NCI-H345 treated with DMSO at 0.1 percent for 48 hours (cell line): Measurements from ENCODE around the gene PSG4.
"Not testable (repeated sequence)": the region's sequence is repeated elsewhere in the genome, so short reads cannot be mapped to it uniquely, and the experiment has no call there.

Experiments
- DNase-seq: peaks from one replicate; lab custom pipeline; 2025; ENCODE audit not compliant: unreplicated experiment; lab: John Stamatoyannopoulos, UW

PSG4 gene

DNA sequence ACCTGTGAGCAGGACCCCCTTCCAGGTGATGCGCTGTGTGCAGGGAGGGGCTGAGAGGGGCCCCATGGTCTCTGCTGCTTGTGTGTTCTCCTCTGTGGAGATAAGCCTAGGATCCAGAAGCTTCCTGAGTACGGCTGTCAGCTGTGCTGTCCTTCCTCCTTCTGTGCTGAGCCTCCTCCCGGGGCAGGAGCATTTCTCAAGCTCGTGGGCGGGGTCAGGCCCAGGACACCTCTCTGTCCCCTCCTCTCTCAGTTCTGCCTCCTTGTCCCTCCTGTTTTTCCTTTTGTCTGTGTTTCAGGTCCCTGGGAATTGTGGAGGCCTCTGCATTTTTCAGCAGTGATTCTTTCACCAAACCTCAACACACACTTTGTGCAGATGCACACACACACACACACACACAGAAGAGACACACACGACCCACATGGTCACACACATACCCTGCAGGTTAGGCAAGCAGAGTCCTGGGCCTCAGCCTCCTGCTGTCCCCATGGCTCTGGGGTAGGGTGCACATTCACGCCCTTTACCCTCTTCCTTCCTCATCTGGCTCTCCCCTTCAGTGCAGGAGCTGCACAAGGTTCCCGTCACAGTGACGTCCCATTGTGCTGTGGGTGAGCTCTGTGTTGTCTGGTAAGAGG is at the start of gene PSG4:
Gene PSG4 (minus strand): TSS at position 168 of the 635 bp plus-strand sequence. CDS start 102 bp downstream, at position 66.
- not testable (repeated sequence) for DNase-seq

DNA sequence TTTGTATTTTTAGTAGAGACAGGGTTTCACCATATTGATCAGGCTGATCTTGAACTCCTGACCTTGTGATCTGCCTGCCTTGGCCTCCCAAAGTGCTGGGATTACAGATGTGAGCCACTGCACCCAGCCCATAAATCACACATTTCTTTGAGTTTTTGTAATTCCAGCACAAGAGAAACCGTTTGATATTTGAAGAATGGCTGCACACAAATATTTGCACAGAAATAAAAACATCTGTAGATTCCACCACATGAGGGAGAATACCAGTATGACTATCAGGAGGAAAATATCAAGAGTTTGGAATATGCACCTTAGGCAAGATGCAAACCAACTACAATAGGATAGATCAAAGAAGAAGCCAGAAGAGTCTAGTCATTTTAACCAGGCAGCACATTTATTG is 46.0 kb upstream of the PSG4 start:
- DNase-seq: not testable (repeated sequence)

DNA sequence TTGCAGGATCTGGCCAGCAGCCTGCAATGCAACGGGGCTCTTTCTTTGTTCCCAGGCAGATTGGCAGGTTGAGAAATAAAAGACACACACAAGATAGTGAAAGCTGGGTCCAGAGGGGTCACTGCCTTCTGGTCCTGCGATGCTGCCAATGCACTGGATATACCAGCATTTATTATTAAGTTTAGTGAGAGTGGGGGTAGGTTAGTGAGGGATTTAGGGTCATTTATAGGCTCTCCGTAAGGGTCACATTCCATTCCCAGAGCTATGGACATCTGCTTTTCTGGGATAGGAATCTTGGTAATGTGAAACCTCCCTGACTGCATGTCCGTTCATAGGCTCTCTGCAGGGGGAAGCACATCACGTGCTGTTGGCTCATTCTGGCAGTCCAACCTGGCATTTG is 44.9 kb upstream of the PSG4 start:
- not testable (repeated sequence) for DNase-seq

DNA sequence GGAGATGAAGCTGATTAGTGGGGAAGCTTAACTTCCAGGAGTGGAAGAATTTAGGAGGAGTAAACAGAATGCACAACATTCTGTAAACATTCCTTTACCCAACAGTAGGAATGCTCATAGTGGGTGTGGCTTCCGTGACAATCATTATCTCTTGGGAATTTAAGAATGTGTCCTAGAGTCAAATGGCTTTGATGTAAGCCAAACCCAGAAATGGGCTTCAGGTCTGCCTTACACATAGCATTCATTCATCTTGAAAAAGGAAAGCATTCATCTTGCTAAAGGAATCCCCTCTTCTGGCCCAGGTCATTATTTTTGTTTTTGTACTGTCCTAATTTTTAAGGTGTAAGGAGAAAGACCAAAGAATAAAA is 43.2 kb upstream of the PSG4 start:
- not testable (repeated sequence) for DNase-seq

DNA sequence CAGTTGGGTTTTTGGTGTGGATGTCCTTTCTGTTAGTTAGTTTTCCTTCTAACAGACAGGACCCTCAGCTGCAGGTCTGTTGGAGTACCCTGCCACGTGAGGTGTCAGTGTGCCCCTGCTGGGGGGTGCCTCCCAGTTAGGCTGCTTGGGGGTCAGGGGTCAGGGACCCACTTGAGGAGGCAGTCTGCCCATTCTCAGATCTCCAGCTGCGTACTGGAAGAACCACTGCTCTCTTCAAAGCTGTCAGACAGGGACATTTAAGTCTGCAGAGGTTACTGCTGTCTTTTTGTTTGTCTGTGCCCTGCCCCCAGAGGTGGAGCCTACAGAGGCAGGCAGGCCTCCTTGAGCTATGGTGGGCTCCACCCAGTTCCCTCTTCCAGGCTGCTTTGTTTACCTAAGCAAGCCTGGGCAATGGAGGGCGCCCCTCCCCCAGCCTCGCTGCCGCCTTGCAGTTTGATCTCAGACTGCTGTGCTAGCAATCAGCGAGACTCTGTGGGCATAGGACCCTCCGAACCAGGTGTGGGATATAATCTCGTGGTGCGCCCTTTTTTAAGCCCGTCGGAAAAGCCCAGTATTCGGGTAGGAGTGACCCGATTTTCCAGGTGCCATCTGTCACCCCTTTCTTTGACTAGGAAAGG is 41.9 kb upstream of the PSG4 start:
- DNase-seq: not testable (repeated sequence)

DNA sequence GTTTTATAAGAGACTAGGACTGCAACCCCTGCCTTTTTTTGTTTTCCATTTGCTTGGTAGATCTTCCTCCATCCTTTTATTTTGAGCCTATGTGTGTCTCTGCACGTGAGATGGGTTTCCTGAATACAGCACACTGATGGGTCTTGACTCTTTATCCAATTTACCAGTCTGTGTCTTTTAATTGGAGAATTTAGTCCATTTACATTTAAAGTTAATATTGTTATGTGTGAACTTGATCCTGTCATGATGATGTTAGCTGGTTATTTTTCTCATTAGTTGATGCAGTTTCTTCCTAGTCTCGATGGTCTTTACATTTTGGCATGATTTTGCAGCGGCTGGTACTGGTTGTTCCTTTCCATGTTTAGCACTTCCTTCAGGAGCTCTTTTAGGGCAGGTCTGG is 40.4 kb upstream of the PSG4 start:
- DNase-seq: not testable (repeated sequence)

DNA sequence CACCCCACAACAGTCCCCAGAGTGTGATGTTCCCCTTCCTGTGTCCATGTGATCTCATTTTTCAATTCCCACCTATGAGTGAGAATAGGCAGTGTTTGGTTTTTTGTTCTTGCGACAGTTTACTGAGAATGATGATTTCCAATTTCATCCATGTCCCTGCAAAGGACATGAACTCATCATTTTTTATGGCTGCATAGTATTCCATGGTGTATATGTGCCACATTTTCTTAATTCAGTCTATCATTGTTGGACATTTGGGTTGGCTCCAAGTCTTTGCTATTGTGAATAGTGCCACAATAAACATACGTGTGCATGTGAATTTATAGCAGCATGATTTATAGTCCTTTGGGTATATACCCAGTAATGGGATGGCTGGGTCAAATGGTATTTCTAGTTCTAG is 36.8 kb upstream of the PSG4 start:
- not testable (repeated sequence) for DNase-seq

DNA sequence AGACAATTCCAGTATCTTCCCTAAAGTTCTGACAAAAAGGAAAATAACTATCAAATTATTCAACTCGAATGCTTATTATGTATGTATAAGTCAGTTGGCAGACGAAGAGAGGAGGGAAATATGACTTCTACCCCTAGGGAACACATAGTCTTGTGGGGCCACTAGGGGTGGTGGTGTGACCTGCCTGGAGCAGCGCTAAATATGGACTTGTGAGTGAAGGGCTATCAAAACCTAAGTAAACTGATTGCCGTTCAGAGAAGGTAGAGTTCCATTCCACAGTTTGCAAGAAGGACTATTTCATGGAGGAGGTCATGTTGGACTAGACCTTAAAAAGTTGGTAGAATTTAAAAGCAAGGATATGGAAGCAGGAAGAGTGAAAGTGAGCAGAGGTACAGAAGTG is 32.8 kb upstream of the PSG4 start:
- not testable (repeated sequence) for DNase-seq

DNA sequence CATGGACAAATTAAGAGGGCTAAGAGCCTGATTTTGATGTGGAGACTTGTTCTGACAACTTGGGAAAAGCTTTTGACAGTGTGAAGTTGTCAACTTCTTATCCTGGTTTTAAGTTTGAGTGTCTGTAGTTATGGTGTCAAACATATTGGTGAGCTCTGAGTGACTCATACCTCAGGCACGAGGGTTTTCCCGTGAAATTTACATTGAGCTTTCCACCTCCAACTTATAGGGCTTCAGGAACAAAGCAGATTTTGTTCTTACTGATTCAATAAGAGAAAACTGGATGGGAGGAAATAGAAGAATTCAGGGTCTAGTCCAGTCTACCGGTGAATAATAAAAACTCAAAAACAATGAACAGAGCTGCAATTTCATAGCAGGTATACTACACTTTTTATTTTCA is 30.2 kb upstream of the PSG4 start:
- DNase-seq: not testable (repeated sequence)

DNA sequence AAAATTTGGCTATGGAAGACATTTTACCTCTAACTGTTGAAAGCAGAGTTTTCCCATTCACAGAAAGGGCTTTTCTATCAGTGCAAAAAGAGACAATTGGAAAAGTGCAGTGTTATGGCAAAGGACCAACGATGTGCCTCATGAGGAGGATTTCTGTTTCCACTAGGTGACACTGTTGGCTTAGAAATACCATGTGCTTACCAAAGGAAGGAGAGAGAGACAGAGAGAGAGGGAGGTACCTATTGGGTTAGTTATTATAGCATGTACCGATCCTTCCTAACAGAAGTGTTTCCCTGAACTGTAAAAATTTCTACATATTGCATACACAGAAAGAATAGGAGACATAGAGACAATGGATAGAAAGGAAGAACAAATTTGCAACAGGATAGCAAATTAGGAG is 23.9 kb upstream of the PSG4 start:
- no peak for DNase-seq

DNA sequence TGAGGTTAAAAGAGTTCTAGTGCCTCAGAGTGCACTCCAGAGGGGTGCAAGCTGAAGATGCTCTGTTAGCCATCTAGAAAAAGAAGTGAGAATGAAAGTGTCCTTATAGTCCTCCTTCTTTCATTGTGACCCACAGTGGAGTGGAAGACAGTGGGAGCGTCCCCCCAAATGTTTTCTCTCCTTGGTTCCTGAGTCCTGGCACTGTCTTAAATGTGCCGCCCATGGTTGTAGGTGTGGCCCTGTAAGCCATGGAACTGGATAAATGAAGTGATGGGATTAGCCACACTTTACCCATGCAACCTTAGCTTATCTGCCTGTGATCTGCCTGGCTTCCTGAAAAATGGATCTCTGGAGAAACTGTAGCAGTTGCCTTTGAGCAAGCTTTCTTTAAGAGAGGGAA is 23.3 kb upstream of the PSG4 start:
- not testable (repeated sequence) for DNase-seq

DNA sequence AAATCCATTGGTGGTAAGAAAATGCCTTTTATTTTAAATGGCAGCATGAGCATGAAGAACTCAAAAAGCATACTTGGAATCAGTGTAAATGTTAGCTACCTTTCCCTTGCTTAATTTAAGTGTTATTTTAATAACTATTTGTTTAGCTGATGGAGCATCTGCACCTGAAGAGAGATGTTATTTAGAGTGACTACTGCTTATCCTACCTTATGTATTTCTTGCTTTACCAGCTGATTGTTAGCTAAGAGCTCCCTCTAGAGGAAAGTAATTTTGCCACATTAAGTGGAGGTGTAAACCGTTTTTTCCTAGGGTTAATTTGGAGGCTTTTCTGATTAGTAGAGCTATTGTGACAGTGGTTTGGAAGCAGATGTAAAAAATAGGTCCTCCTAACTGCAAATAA is 21.5 kb upstream of the PSG4 start:
- not testable (repeated sequence) for DNase-seq

DNA sequence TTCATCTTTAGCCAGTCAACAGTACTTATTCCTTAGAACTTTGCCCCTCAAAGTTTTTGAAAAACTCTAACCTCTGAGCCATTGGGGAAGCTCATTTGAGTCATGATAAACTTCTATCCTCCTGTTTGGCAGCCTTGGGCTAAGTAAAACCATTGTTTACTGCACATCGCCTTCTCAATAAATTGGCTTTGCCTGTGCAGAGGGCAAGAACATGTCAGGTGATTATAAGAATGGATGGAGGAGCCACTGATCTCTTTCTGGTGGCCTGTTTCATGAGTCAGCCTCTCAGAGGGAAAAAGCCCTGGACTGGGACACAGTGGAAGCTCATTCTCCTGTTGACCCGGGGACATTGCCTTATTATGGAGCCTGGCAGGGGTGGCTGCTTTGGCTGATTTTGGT is 19.4 kb upstream of the PSG4 start:
- no peak for DNase-seq

DNA sequence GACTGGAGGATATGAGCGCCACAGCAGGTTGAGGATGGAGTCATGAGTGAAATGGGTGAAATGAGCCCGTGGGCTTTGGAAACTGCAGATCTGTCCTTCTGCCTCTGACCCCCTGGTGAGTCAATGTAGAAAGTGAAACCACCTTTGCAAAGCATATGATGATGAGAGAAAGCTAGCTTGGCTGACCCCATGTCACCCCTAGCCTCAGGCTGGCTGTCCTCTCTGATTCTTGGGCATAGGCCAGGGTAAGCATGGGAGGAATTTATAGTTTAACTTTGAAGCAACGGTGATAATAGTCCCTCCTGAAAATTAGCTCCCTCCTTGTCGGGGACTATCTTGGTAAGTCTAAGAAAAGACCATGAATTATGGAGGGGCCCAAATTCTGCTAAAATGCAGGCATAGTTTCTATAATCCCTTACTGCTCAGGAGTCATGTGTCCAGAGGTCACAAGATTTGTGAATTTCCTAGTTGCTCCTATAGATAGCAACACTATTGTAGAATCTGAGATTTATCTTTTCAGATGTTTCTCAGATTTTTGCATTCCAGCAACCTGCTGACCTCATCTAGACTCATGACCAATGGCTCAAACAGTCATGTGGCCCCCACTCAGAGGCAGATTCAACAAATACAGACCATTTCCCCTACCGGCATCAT is 18.9 kb upstream of the PSG4 start:
- DNase-seq: not testable (repeated sequence)

DNA sequence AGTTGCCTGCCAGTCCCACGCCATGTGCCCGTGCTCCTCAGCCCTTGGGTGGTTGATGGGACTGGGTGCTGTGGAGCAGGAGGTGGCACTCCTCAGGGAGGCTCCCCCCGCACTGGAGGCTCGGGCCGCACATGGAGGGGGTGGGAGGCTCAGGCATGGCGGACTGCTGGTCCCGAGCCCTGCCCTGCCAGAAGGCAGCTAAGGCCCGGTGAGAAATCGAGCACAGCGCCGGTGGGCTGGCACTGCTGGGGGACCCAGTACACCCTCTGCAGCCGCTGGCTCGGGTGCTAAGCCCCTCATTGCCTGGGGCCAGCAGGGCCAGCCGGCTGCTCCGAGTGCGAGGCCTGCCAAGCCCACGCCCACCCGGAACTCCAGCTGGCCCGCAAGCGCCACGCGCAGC is 16.5 kb upstream of the PSG4 start:
- not testable (repeated sequence) for DNase-seq

DNA sequence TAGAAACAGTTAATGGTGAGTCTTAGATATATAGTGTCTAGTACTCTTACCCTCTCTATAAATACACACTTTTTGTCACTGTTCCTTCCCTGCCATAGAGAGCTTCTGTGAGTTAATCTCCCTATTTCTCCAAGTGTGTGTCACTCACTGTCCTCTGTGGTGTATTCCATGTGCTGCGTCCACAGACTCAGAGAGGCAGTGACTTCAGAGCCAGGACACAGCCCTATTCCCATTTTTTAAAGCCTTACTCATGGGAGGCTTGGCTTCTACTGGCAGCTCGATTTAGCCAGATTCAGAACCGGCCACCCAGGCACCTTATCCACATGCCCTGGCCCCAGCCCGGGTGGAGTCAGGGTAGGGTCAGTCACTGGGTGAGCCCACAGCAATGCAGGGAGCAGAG is 13.7 kb upstream of the PSG4 start:
- DNase-seq: not testable (repeated sequence)

DNA sequence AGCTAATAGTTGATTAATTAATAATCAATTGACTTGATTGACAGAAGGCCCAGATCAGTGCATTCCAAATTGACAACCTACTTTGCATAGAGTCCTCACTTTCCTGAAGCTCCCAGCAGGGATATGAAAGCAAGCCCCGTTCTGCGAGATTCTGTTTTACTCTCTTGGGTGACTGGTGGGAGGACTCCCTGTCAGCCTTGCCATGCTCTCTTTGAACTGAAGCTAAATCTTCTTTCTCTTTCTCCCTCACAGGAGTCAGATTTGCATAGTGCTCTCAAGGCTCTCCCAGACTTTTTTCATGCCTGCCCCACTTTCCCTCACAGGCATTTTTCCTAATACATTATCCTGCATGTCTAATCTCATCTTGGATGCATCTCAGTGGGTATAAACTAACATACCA is 10.4 kb upstream of the PSG4 start:
- not testable (repeated sequence) for DNase-seq

DNA sequence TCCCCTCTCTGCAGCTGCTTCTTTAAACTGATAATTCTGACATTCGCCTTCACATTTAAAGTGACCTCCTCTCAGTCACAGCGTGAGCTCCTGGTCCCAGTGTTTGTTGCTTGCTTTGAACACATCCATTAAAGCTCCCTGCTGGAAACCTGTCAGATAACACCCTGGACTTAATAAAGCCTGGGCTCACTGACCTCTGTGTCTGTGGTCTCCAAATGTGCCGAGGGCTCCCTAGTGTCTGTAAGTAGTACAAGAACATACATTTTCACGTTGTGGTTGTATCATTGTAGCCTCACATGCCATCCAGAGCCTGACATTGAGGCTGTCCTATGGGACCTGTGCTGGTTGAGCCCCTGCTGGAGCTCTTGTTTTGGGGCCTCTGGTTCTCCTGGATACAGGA is 2.6 kb upstream of the PSG4 start:
- no peak for DNase-seq

DNA sequence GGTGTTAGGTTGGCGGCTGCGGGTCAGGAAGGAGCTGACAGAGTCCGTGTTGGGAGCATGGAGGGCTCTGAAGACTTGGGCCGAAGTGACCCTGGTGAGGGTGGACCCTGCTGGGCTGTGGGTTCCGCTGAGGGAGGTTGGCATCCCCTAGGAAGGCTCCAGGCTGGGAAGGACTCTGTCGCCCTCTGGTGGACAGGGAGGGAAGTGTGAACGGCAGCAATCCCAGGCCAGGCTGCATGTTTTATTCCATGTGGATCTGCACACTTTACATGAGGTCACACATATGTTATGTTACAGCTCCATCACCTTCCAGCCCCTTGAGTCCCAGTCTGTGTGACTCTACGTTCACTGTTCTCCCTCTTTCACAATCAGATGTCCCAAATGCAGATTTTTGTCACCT is 1.7 kb upstream of the PSG4 start:
- not testable (repeated sequence) for DNase-seq

DNA sequence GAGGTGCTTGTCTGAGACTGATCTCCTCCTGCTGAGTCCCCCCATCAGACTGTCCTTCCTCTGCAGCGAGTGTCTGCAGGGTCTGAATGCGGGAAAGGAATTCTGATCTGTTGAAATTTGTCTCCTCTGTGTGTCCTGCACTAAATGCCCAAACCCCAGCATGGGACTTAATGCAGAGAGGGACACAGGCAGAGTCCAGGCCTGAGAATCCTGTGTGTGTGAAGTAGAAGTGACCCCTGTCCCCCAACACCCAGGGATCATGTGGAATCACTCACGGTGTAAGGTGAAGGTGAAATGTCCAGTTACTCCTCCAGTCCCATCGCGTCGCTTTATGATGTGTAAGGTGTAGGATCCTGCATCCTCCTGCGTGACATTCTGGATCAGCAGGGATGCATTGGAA is 1.8 kb downstream of the PSG4 start:
- not testable (repeated sequence) for DNase-seq

DNA sequence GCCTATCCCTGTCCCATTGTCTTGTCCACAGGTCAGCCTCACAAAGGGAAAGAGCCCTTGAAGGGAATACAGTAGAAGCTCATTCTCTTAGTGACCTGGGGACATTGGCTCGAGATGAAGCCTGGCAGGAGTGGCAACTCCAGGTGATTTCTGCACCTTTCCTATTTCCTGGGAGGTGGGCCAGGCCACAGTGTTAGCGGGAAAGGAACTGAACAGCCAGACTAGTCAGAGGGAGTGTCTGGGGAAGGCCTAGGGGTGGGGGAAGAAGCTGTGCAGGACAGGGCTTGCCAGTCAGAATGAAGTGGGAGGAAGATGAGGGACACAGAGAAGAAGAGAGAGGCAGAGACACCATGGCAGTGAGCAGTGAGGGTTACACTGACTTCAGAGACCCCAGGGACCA is 3.5 kb downstream of the PSG4 start:
- not testable (repeated sequence) for DNase-seq

DNA sequence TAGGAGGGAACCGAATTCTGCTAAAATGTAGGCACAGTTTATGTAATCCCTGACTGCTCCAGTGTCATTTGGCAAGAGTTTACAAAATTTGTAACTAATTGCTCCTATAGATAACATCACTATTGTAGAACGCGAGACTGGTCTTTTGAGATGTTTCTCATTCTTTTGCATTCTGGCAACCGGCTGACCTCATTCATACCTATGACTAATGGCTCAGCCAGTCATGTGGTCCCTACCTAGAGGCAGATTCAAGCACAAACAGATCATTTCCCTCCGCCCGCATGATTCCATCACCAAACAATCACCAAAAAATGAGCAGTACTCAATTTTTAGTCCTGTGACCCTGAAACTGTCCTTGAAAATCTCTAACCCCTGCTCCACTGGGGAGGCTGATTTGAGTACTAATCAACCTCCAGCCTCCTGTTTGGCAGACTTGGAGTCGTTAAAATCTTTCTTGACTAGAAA is 4.1 kb downstream of the PSG4 start:
- not testable (repeated sequence) for DNase-seq
